OCI-LY7 (cell line): ENCODE results near the gene HNRNPL. TPM values are rescaled to one million over a fixed set of nuclear protein-coding genes. Genes with fewer than 3 reads are reported as not detected.

Experiments used
- BruUV-seq: library from RNA; stranded (reverse); fragments of 400-500 nt; replicated peaks from 2 replicates; lab custom pipeline; 2021; lab: Mats Ljungman, UMichigan
- CTCF ChIA-PET: fragments of 300-600 bp; sonication (Branson Sonifier 250); formaldehyde crosslinking; loops from one replicate; lab custom pipeline; 2022; ENCODE audit warnings: antibody characterized with exemption; ENCODE audit not compliant: unreplicated experiment; lab: Charles Lee
- POLR2A ChIA-PET: fragments of 300-600 bp; sonication (Branson Sonifier 250); formaldehyde crosslinking; loops from one replicate; lab custom pipeline; 2022; ENCODE audit warnings: antibody characterized with exemption; lab: Charles Lee
- DNase-seq: peaks from one replicate; pipeline ENCODE4 v3.0.0-alpha.2; 2015; ENCODE audit warnings: low spot score
- H2AFZ ChIP-seq: fragments of 200-600 bp; sonication (generic), shearing (Covaris generic); 2 replicates; pipeline ENCODE4 v1.6.1; 2014; ENCODE audit warnings: mild to moderate bottlenecking, antibody characterized with exemption, low read length, moderate library complexity
- H3K27ac ChIP-seq: fragments of 200-600 bp; sonication (generic); 2 replicates; pipeline ENCODE4 v1.5.1; 2014; ENCODE audit warnings: mixed run types, low read depth, mild to moderate bottlenecking, moderate library complexity, low read length, inconsistent platforms; ENCODE audit not compliant: poor library complexity, severe bottlenecking
- H3K36me3 ChIP-seq: fragments of 200-600 bp; sonication (generic); 2 replicates; pipeline ENCODE4 v1.6.1; 2014; ENCODE audit warnings: mild to moderate bottlenecking, antibody characterized with exemption, low read length, moderate library complexity, mixed read lengths; ENCODE audit not compliant: insufficient read depth
- H3K4me1 ChIP-seq: fragments of 200-600 bp; sonication (generic); 2 replicates; pipeline ENCODE4 v1.5.1; 2014; ENCODE audit warnings: mild to moderate bottlenecking, low read length; ENCODE audit not compliant: insufficient read depth, poor library complexity, severe bottlenecking
- H3K4me2 ChIP-seq: fragments of 200-600 bp; sonication (generic); 2 replicates; pipeline ENCODE4 v1.6.1; 2014; ENCODE audit warnings: mild to moderate bottlenecking, low read length
- H3K4me3 ChIP-seq: fragments of 200-600 bp; sonication (generic); 2 replicates; pipeline ENCODE4 v1.5.1; 2014; ENCODE audit warnings: mild to moderate bottlenecking, low read depth, low read length; ENCODE audit not compliant: poor library complexity, severe bottlenecking
- H3K79me2 ChIP-seq: fragments of 200-600 bp; sonication (generic); 2 replicates; pipeline ENCODE4 v1.6.1; 2016; ENCODE audit warnings: low read depth, mild to moderate bottlenecking, low read length, moderate library complexity, mixed read lengths; ENCODE audit not compliant: insufficient read depth
- H3K9me2 ChIP-seq: fragments of 200-600 bp; sonication (generic); 2 replicates; pipeline ENCODE4 v1.6.1; 2016; ENCODE audit warnings: mild to moderate bottlenecking, low read length, mixed read lengths; ENCODE audit not compliant: insufficient read depth
- H3K9me3 ChIP-seq: fragments of 200-600 bp; sonication (generic); 2 replicates; pipeline ENCODE4 v1.6.1; 2014; ENCODE audit warnings: mild to moderate bottlenecking, mixed run types, low read length, mixed read lengths
- H4K20me1 ChIP-seq: fragments of 200-600 bp; sonication (generic); 2 replicates; pipeline ENCODE4 v1.6.1; 2014; ENCODE audit warnings: mild to moderate bottlenecking, antibody characterized with exemption, low read length, moderate library complexity, mixed read lengths; ENCODE audit not compliant: insufficient read depth
- CTCF ChIP-seq: fragments of 200-600 bp; sonication (generic); conservative IDR thresholded peaks from 2 replicates; pipeline ENCODE4 v1.5.1; 2014; ENCODE audit warnings: mild to moderate bottlenecking, antibody characterized with exemption, low read length, moderate library complexity, mixed read lengths
- EZH2phosphoT487 ChIP-seq: fragments of 200-600 bp; sonication (generic); IDR thresholded peaks from 2 replicates; pipeline ENCODE4 v1.6.1; 2018; ENCODE audit warnings: low read depth, borderline replicate concordance, mild to moderate bottlenecking, mixed run types, antibody characterized with exemption, low read length, moderate library complexity, mixed read lengths
- intact Hi-C: fragments of 100-400 bp; cut with micrococcal nuclease; formaldehyde crosslinking; loops from one replicate; pipeline ENCODE4 v1.10.0; 2022; ENCODE audit not compliant: unreplicated experiment
- total RNA-seq, 2 experiments: library from RNA; depleted of rRNA in 1 of 2; stranded (reverse); fragments of >200 nt in 1 of 2; shearing (Covaris generic) in 1 of 2; gene quantifications; 2 replicates each; pipeline ENCODE4 v1.2.3, GENCODE V29; 2014 to 2022

Gene HNRNPL
- total RNA-seq, 2 experiments from 2014 or later: 263 to 655 TPM

GRCh38 chr19:38848299-38849146, 1.3 kb downstream of the HNRNPL start:
- Histone ChIP-seq H3K79me2 (peaks cover 62% of the 10 kb centered on the region), H3K4me2 (peak overlapping the region; percentile 99), H2AFZ (no peak overlapping the region), H3K36me3 (peaks cover 56% of the 10 kb centered on the region), H4K20me1 (peaks cover 36% of the 10 kb centered on the region), H3K4me1 (peaks cover 28% of the 10 kb centered on the region), H3K4me3 (peak overlapping the region; percentile 94), H3K9me2 (no peaks in the 10 kb centered on the region), H3K27ac (peak overlapping the region; percentile 92), H3K9me3 (no peaks in the 10 kb centered on the region)
- CTCF ChIA-PET: no interaction called here
- TSS peak; percentile 56 for BruUV-seq
- intact Hi-C loops: no loop called here
- TF ChIP-seq EZH2phosphoT487 (no peak), CTCF (no peak)
- POLR2A ChIA-PET: interaction anchor here (0.6 to 1.4 kb wide), 7 partner anchors 10 to 473 kb away, joined by 3 to 6 read pairs (median 4); partner anchors contain the start of gene ECH1
- DNase-seq: no peak

GRCh38 chr19:38846097-38846496, 3.7 kb downstream of the HNRNPL start:
- intact Hi-C loops: no loop called here
- Histone ChIP-seq H3K9me3 (no peaks in the 10 kb centered on the region), H3K4me3 (no peak overlapping the region), H3K9me2 (no peaks in the 10 kb centered on the region), H4K20me1 (peaks cover 54% of the 10 kb centered on the region), H3K4me1 (peaks cover 33% of the 10 kb centered on the region), H3K4me2 (no peak overlapping the region), H3K27ac (no peak overlapping the region), H3K36me3 (peaks cover 81% of the 10 kb centered on the region), H2AFZ (no peak overlapping the region), H3K79me2 (peaks cover 77% of the 10 kb centered on the region)
- TF ChIP-seq CTCF (no peak), EZH2phosphoT487 (no peak)
- ChIA-PET POLR2A (interaction anchor here (0.6 kb wide), 1 partner anchor 8 kb away, joined by 3 read pairs; no protein-coding TSS in a partner anchor), CTCF (no interaction called here)
- BruUV-seq: no TSS peak
- DNase-seq: no peak
